ENCODE measurements around the gene FAM228A.

Gene FAM228A

DNA sequence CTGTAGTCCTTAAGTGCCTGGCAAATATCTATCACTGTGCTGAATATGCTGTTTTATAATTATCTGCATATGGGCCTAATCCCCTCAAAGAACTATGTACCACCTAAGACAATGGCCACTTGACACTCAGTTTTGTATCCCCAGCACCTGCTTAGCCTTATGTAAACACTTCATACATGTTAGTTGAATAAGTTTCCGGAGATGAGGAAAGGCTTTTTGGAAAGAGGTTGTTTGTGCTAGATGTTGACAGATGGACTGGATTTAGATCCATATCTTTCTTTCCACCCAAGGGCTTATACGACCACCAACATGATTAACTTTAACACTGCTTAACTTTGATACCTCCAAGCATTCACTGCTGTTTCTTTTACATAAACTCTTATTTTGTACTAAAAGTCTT lies 63.3 kb downstream of the FAM228A start:
- no peak overlapping the region for H3K4me3 ChIP-seq (ENCODE audit: low read depth, low read length)
- TF ChIP-seq CTCF (IDR thresholded peaks at IDR 0.05; ENCODE audit: borderline replicate concordance, insufficient read depth, low read depth, low read length): no peak

DNA sequence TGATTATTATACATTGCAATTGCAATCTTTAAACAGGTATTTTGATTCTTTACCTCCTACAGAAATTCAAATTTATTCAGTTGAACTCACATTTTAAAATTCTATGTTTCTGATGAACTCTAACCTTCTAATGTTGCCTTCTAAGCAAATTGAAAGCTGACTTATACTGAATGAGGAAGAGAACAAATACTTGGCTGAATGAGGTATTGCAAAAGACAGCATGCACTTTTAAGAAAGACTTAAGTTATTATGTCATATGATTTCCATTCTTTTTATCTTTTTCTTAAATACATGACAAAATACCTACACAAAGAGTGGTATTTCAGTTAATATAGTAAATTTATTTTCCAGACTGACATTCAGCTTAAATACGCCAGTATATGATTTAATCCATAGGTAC lies 64.7 kb downstream of the FAM228A start:
- no peak for TF ChIP-seq CTCF (IDR thresholded peaks at IDR 0.05; ENCODE audit: borderline replicate concordance, insufficient read depth, low read depth, low read length)
- H3K4me3 ChIP-seq (ENCODE audit: low read depth, low read length): no peak overlapping the region
